Dedifferentiated amniotic fluid mesenchymal stem cell (primary cell): ENCODE results near the gene GTPBP4.
"Not testable (repeated sequence)": the region's sequence is repeated elsewhere in the genome, so short reads cannot be mapped to it uniquely, and the experiment has no call there.

Experiments used
- DNase-seq: peaks from one replicate; pipeline ENCODE4 v3.0.0-alpha.2; 2016; ENCODE audit errors: extremely low spot score

The GTPBP4 gene

GRCh38 chr10:1025683-1026082 lies 37.4 kb downstream of the GTPBP4 start, which contains the start of gene IDI2:
IDI2 (minus strand) TSS chr10:1025859; CDS start chr10:1024723, 1,136 bp downstream.
- no peak for DNase-seq

- DNase-seq: no peak
Measured at GRCh38 chr10:1026578-1026977, 38.3 kb downstream of the GTPBP4 start.

DNA sequence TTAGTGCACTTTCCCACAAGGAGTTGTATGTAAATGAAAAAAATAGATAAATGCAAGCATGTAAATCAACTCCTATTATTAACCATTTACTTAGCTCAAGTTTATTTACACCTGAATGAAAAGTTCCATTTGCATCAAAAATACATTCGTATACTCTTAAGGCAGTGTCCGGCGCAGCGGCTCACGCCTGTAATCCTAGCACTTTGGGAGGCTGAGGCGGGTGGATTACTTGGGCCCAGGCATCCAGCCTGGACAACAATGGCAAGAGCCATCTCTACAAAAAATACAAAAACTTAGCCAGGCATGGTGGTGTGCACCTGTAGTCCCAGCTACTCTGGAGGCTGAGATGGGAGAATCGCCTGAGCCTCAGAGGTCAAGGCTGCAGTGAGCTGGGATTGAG lies 41.6 kb downstream of the GTPBP4 start:
- no peak for DNase-seq

- DNase-seq: no peak
Measured at GRCh38 chr10:1033601-1034000, 45.4 kb downstream of the GTPBP4 start.

GRCh38 chr10:1034758-1035157 lies 46.5 kb downstream of the GTPBP4 start:
- no peak for DNase-seq

DNA sequence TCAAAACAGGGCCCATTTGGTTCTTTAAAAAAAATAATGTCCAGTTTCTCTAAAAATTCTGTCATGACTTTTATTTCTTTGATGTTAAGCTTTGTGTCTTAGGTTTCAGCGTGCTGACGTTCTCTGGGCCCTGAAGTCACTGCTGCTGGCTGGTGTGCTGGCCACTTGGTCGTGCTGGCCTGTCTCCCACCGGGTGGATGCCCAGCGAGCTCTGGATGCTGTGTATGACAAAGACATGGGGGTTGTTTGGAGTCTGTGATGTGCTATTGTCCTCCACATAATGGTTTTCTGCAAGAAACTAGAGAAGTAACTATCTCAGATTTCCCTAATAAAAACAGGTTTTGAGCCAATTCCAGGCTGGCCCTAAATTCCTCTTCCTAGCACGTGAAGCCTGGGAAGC lies 47.0 kb downstream of the GTPBP4 start:
- no peak for DNase-seq

- DNase-seq: no peak
Measured at GRCh38 chr10:1036341-1036791, 48.1 kb downstream of the GTPBP4 start.

- DNase-seq: no peak
Measured at GRCh38 chr10:1037098-1037497, 48.9 kb downstream of the GTPBP4 start.

- DNase-seq: not testable (repeated sequence)
Measured at GRCh38 chr10:1038769-1039168, 50.5 kb downstream of the GTPBP4 start.

GRCh38 chr10:1040133-1040532 lies 51.9 kb downstream of the GTPBP4 start:
- DNase-seq: no peak

DNA sequence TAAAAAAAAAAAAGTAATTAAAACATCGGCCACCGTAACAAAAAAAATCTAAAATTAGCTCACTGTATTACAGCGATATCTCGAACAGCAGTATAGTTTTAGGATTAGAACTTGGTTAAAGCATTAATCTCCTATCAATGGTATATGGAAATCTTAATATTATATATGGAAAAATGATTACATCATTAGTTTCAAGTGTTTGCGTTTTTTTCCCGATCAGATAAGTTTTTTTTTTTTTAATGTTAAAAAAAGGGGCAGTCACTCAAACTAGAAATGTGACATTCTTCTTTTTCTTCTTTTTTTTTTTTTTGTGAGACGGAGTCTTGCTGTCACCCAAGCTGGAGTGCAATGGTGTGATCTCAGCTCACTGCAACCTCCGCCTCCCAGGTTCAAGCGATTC lies 53.3 kb downstream of the GTPBP4 start:
- no peak for DNase-seq

DNA sequence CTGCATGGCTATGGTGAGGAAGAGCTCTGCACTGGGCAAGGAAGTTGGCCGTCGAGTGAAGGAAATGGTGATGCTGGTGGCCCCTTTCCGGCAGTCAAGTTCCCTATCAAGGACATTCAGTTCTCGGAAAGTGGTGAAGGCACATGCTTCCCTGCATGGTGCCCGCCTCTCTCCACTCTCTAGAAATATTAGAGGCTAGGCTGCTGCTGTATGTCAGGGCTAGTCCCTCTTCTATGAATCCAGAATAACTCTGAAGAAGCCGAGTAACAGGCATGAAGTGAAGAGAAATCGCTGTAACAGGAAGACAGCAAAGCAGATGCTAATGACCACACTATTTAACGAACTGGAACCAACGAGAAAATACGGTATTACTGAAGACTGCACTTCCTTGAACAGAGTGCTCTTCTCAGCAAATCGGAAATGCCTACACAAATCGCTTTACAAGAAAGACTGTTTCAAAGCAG lies 55.3 kb downstream of the GTPBP4 start:
- DNase-seq: no peak

GRCh38 chr10:1044146-1044545 lies 55.9 kb downstream of the GTPBP4 start:
- DNase-seq: no peak

GRCh38 chr10:1044964-1045363 lies 56.7 kb downstream of the GTPBP4 start:
- no peak for DNase-seq

- no peak for DNase-seq
Measured at GRCh38 chr10:1045415-1045814, 57.2 kb downstream of the GTPBP4 start.

DNA sequence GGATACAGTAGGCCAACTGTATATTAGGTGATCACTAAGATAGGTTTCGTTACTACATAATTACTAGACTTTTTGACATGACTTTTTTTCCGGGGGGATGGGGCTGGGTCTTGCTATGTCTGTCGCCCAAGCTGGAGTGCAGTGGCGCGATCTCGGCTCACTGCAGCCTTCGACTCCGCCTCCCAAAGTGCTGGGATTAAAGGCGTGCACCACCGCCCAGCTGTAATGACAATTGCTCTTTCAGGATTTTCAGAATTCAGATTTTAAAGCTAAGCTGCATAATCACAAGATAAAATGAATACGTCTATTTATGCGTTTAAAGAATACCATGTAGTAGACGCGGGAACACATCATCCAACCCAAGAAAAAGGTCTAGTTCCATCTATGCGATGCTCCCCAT lies 59.7 kb downstream of the GTPBP4 start:
- DNase-seq: no peak

- no peak for DNase-seq
Measured at GRCh38 chr10:1048349-1048731, 60.1 kb downstream of the GTPBP4 start.

DNA sequence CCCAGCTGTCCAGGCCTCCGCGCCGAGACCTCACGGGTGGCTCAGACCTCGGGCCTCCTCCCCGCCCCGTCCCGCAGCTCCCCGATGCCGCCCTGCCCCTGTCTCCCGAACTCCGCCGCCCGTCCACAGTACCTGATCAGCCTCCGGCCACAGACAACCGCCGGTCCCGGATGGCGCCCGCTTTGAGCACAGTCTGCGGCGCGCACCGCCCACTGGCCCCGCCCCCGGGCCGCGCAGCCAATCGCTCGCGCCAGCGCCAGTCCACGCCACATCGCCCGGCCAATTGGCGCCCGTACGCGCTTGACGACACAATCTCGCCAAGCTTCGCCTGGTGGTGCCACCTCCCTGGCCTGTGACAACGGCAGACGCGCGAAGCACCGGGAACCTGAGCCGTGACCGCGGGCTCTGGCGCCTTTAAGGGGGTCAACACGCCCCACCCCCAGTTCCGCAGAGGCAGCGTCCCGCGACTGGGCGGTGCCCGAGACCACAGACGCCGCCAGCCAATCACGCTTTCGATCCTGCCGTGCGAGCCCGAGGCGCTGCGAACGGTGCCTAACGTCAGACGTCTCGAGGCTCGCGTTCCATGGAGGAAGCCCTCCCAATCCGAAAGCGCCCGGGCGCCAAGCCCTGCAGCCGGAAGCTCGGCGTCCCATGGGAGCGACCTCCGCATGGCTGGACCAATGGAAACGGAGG lies 60.6 kb downstream of the GTPBP4 start, which contains the start of gene IDI1:
Gene IDI1 (minus strand): TSS at position 388 of the 693 bp plus-strand sequence. CDS start 116 bp downstream, at position 272.
- DNase-seq: peak; percentile 99

DNA sequence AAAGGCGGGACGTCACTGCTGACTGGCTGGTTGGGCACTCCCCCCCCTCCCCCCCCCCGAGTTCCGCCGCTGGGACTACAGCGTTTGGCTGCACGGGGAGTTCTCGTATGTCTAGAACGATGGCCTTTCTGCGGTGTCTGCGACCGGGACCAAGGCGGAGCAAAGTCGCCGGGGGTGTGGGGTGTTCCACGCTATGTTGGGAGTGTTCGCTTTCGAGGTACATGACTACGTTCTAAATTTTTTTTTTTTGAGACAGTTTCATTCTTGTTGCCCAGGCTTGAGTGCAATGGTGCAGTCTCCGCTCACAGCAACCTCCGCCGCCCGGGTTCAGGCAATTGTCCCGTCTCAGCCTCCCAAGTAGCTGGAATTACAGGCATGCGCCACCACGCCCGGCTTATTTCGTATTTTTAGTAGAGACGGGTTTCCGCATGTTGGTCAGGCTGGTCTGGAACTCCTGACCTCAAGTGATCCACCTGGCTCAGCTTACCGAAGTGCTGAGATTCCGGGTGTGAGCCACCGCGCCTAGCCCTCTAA lies 61.3 kb downstream of the GTPBP4 start:
- peak; percentile 39 for DNase-seq

GRCh38 chr10:1050145-1050544 lies 61.9 kb downstream of the GTPBP4 start:
- no peak for DNase-seq

DNA sequence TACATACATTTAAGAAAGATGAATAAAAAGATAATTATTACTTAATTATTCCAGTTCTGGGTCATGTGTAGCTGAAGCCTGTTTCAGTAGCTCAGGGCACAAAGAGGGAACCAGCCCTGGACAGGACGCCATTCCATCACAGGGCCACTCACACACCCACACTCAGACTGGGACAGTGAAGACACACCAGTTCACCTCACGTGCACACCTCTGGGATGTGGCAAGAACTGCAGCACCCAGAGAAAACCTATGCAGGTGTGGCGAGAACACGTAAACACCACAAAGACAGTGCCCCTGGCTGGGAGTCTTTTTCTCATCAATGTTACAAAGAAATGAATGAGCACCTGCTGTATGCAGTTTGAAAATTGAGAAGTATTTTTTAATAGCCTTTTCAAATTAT lies 62.3 kb downstream of the GTPBP4 start:
- DNase-seq: no peak

- DNase-seq: no peak
Measured at GRCh38 chr10:1054684-1055083, 66.5 kb downstream of the GTPBP4 start.

GRCh38 chr10:1056326-1057105 lies 68.3 kb downstream of the GTPBP4 start, which contains the start of gene WDR37:
WDR37 (plus strand) TSS chr10:1056385; CDS start chr10:1072156, 15,771 bp downstream.
- DNase-seq: peak; percentile 70
